HepG2 (cell line): ENCODE measurements around the gene VKORC1.

Experiments used
- CTCF ChIP-seq: sonication (generic); formaldehyde crosslinking; IDR thresholded peaks from 2 replicates; pipeline ENCODE4 v1.5.0; 2020; ENCODE audit warnings: mild to moderate bottlenecking, missing genetic modification reagents, moderate library complexity
- MXI1 ChIP-seq: IDR thresholded peaks from 3 replicates; pipeline ENCODE4 v1.6.1; 2012; ENCODE audit warnings: low read depth, low read length, inconsistent platforms, borderline replicate concordance
- REST ChIP-seq, 2 experiments: IDR thresholded peaks; 2 replicates each; pipeline ENCODE4 v1.6.1; 2011 to 2012; ENCODE audit warnings: low read length in 2 of 2, borderline replicate concordance in 1 of 2, low read depth in 1 of 2, mild to moderate bottlenecking in 1 of 2, moderate library complexity in 1 of 2
- ZNF468 ChIP-seq: sonication (generic); formaldehyde crosslinking; IDR thresholded peaks from 2 replicates; pipeline ENCODE4 v1.8.0; 2022; ENCODE audit warnings: mild to moderate bottlenecking, moderate library complexity, missing genetic modification reagents

DNA sequence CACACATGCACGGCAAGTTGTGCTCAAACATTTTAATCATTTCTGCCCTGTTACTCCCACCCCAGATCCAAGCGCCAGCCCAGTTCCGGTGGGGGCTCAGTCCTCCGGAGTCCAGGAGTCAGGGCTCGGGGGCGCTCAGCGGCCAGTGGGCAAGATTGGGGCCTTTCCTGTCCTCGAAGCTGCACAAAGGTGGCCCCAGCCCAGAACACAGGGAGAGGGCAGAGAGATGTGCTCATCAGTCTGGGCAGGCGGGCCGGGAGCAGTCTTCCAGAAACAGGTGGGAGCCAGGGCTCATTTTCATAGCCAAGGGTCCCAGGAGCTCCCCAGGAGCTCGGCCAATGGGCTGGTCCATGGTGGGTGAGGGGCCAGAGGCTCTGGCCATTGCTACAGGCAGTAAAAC, 36.8 kb upstream of the VKORC1 start:
- TF ChIP-seq ZNF468 (no peak), MXI1 (no peak), CTCF (CRISPR knock-in tag) (no peak), REST (IDR thresholded peaks at IDR 0.05; ENCODE audit: borderline replicate concordance in 1 of 2, low read depth in 1 of 2, low read length in 2 of 2) (no peak)
